ENCODE results near the gene BTBD9.

Gene BTBD9

GRCh38 chr6:38177882-38178583, 461.7 kb downstream of the BTBD9 start:
- no peak for DNase-seq (ENCODE audit: low read depth in 2 of 2)

- DNase-seq (ENCODE audit: low read depth in 2 of 2) = no peak
Observed at GRCh38 chr6:38176797-38177751, 462.7 kb downstream of the BTBD9 start.

DNA sequence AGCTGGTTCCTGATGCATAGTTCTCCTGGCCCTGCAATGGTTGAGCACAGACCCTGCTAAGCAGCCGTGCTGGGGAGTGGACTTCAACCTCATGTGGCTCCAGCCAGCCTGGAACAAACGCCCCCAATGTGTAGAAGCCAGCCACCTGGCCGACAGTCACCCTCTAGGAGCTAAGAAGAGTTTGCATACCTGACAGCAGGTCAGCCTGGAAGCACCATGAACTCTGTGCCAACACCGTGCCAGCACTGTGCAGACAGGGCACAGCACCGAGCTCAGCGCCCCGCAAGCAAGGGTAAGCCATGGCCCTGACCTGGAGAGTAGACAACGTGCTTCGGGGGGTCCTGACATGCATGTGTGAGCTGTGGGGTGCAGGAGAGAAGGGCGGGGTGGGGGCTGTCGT, 463.9 kb downstream of the BTBD9 start:
- DNase-seq (ENCODE audit: low read depth in 2 of 2) = no peak

- DNase-seq (ENCODE audit: low read depth in 2 of 2) = no peak
Observed at GRCh38 chr6:38174806-38175495, 464.8 kb downstream of the BTBD9 start.

- no peak for DNase-seq (ENCODE audit: low read depth in 2 of 2)
Observed at GRCh38 chr6:38174315-38174714, 465.4 kb downstream of the BTBD9 start.

GRCh38 chr6:38173909-38174308, 465.8 kb downstream of the BTBD9 start:
- no peak for DNase-seq (ENCODE audit: low read depth in 2 of 2)

DNA sequence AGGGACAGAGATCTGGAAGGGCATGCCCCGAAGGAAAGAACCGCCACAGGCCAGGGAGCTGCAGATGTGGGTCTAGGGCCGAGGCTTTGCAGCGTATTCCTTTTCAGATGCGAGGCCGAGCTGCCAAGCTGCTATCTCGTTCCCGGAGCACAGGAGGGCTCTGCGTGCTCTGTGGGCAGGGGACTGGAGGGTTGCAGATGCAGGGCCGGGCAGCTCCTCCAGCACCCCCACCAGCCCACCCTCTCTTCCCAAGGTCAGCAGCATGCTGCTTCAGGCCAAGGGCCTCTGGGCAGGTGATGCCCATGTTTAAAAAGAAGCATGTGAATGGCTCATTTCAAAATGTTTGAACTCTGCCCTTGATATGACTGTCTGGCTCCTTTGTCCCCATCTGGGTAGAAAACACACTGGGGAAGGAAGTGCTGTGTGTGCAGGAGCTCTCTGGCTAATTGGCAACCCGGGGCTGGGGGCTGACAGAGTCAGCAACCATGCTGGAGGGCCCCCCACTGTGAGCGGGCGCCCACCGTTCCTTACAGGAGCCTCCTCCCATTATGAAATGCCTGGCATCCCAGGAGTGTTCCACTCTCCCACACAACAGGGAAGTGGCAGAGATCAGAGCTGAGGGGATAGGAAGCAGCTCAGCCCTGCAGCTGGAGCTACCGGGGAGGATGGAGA, 466.9 kb downstream of the BTBD9 start:
- DNase-seq (ENCODE audit: low read depth in 2 of 2) = no peak

GRCh38 chr6:38171997-38172738, 467.6 kb downstream of the BTBD9 start:
- DNase-seq (ENCODE audit: low read depth in 2 of 2) = no peak

GRCh38 chr6:38170666-38171355, 468.9 kb downstream of the BTBD9 start:
- no peak for DNase-seq (ENCODE audit: low read depth in 2 of 2)

- DNase-seq (ENCODE audit: low read depth in 2 of 2) = no peak
Observed at GRCh38 chr6:38169977-38170526, 469.7 kb downstream of the BTBD9 start.

DNA sequence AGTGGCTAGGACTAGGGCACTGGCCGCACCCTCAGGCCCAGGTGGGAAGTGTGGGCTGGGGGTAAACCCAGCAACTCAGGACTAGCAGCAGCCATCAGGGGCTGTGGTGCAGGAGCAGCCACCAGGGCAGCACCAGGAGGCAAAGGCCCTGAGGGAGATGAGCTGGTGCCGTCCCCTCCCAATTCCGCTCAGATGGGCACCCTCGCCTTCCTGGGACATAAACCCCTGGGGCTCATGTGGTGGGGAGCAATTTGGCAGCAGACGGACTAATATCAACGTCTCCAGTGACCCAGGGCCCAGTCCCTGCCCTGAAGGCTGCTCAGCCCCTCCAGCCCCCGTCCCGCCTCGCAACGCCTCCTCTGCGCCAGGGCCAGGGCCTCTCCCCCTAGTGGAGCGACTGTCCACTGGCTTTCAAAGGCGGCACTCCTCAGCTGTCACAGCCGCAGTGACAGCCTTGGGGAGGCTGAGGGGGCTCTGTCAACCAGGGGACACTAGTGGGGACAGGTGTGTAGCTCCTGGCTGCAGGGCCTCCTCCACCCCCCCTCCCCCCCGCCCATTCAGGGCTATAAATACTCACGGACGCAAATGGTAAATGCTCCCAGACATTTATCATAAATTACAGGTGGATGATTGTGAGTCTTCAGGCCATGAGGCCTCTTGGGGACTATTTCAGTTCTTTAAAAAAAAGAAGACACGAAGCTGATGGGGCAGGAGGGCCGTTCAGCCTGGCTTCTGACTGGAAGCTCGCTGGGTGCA, 470.3 kb downstream of the BTBD9 start:
- DNase-seq (ENCODE audit: low read depth in 2 of 2) = no peak

- no peak for DNase-seq (ENCODE audit: low read depth in 2 of 2)
Observed at GRCh38 chr6:38168699-38169098, 471.0 kb downstream of the BTBD9 start.

DNA sequence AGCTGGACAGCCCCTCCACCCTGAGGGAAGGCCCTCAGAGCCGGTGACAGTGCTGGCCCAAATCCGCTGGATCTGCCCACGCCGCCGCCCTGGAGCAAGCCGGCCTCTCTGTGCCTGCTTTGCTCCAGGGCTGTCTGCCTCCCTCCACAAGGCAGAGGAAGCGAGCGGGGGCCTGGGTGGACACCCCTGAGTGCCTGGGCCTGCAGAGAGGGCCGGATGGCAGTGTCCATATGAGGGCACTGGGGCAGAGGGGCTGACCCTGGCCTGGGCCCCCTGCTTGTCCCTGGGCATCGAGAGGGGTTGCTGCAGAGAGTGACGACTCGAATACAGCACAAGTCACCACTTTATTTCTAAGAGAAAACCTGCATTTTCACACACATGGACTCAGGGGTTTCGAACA, 471.6 kb downstream of the BTBD9 start:
- DNase-seq (ENCODE audit: low read depth in 2 of 2) = no peak

DNA sequence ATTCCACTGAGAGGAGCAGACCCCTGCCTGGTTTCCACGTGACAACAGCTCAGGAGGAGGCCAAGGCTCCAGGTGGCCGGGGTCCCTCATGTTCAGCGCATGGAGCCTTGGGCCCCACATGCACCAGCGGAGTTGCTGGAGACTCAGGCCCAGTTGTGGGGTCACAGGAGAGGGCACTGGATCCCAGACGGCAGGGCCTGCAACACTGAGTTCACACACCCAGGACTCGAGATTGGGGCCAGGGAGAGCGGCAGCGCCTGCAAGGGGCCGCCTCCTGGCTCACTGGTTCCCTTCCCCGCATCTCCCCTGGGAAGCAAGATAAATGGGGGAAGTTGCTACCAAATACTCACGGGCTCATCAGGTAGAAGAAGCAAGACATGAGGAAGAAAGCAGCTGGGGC, 472.1 kb downstream of the BTBD9 start:
- DNase-seq (ENCODE audit: low read depth in 2 of 2) = no peak

- DNase-seq (ENCODE audit: low read depth in 2 of 2) = no peak
Observed at GRCh38 chr6:38166411-38167240, 473.1 kb downstream of the BTBD9 start.

DNA sequence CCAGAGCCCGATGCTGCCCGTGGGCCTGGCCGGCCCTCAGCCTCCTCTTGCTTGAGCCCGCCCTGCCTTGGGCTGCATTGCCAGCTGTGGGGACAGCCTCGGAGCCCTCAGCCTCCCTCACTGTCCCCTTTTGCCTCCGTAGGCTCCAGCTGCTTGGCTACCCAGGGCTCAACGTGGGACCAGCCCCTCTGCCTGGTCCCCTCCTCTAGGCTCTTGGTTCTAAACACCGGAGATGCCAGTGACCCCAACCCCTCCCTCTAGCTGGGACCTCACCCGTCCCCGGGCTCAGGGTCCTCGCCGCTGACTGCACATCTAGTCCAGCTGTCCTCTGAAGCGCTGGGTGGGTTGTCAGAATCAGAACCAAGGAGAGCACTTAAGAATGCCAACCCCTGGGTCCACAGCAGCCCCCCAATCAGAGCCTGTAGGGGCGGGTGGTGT, 475.0 kb downstream of the BTBD9 start:
- DNase-seq (ENCODE audit: low read depth in 2 of 2) = no peak

DNA sequence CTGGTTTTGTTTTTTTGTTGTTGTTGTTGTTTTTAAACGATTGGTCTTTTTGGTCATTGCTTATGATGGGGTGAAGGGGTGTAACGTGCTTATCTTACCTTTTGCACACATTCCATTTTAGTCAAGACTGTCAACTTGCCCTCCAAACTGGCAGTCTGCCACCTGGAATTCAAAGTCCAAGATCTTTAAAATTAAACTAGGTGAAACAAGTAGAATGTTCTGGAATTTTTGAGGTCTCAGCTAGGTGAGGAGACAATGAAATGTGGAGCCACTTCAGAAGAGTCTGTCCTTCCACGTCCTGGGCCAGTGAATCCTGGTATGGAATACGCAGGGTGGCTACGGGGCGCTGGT, 475.6 kb downstream of the BTBD9 start:
- DNase-seq (ENCODE audit: low read depth in 2 of 2) = no peak

All from stimulated activated CD4-positive, alpha-beta T cell treated with anti-CD3 and anti-CD28 coated beads, Interleukin-12 subunit alpha, Interleukin-12 subunit beta, amount 100 ng/mL, for 24 hours (primary cell).